Measurements from ENCODE around the gene FRMD6.
"Not testable (repeated sequence)": the region's sequence is repeated elsewhere in the genome, so short reads cannot be mapped to it uniquely, and the experiment has no call there.

FRMD6 gene

DNA sequence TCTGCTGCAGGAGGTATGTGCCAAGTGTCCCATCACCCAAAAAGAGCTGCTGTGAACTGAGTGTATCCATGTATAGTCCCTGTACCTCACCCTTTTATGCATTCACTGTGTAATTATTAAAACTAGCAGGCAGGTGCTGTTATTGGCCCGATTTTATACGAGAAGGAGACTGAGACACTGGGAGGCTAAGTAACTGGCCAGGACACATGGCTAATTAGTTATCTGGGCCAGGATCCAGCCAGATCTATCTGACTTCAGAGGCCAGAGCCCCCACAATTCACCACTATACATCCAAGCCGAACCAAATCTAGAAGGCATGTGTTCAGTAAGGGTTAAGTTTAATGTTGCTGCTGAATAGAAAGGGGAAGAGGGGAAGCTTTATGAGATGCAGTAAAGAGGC lies 73.4 kb downstream of the FRMD6 start:
- DNase-seq (ENCODE audit: low spot score) = no peak

DNA sequence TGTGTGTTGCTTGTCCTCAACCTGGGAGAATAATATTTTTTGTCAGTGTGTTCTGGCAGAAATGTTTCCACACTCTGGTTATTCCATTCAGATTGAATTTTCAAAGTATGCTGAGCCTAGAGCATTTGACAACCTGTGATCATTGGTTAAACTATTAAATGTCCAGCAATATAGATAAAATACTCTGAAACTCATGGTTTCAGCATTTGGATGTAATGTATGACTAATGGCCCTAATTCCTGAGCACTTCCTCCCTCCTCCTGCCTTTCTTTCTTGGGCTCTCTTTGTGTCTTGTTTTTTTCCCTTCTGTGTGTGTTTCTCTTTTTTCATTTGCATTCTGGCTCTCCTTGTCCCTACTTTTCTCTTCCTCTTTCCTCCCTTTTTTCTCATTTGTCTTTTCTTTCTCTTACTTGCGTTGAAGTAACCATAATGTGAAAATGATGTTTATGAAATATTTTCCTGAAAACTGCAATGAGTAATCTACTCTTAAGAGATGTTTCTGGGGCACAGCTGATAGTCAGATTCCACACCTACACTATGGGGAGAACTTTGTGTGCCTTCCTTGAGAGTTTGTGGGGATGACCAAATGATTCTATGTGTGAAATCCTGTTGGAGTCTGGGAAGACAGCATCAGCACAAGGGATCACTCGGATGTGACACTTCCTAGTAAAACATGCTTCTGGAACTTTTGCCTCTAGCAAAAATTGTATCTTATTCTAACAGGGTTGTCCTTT lies 74.6 kb downstream of the FRMD6 start:
- DNase-seq (ENCODE audit: low spot score) = no peak

GRCh38 chr14:51727526-51727925 lies 75.8 kb downstream of the FRMD6 start:
- DNase-seq (ENCODE audit: low spot score) = no peak

- no peak for DNase-seq (ENCODE audit: low spot score)
Measured at GRCh38 chr14:51730098-51730497, 78.4 kb downstream of the FRMD6 start.

GRCh38 chr14:51730684-51731083 lies 79.0 kb downstream of the FRMD6 start:
- no peak for DNase-seq (ENCODE audit: low spot score)

DNA sequence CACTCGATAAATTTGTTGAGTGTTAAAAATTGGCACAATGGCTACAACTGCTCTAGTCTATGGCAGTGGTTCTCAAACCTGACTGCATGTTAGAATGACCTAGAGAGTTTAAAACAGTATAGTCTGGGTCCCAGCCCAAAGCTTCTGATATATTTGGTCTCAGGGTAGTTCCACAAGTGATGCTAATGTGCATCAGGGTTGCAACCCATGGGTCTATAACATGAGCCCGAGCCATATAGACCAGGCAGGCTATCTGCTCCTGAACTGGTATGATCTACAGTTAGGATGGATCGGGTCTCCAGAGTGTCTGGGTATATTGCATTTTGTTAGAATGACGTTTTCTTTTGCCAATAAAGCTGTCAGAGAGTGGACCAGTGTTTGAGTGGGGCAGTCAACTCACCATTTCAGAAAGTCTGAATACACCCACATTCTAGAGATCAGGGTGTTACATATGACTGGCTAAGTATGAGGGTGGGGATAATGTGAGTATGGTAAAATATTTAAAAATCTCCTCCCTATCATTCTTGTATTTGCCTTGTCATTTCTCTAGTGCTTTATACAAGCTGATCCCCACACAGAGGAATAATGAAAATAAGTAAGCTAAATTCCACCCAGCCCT lies 80.9 kb downstream of the FRMD6 start:
- DNase-seq (ENCODE audit: low spot score) = no peak

DNA sequence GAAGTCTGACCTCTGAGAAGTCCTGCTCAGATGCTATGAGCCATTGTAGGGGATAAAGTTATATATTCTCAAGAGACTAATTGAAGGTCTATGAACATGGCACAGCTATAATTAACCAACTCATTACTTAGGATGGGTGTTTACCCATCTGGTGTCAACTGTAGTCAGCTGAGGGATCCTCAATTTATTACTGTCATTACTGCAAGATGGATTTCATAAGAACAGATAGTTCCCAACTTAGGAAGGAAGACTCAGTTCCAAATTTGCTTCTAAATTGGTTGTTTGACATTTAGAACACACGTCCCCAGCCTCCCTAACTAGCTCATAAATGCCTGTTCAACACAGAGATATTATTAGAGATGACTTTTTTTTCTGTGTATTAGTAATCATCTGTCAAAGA lies 81.4 kb downstream of the FRMD6 start:
- DNase-seq (ENCODE audit: low spot score) = no peak

GRCh38 chr14:51735851-51736250 lies 84.1 kb downstream of the FRMD6 start:
- DNase-seq (ENCODE audit: low spot score) = no peak

GRCh38 chr14:51738754-51739153 lies 87.0 kb downstream of the FRMD6 start:
- DNase-seq (ENCODE audit: low spot score) = peak; percentile 23

GRCh38 chr14:51743588-51744000 lies 91.9 kb downstream of the FRMD6 start:
- no peak for DNase-seq (ENCODE audit: low spot score)

DNA sequence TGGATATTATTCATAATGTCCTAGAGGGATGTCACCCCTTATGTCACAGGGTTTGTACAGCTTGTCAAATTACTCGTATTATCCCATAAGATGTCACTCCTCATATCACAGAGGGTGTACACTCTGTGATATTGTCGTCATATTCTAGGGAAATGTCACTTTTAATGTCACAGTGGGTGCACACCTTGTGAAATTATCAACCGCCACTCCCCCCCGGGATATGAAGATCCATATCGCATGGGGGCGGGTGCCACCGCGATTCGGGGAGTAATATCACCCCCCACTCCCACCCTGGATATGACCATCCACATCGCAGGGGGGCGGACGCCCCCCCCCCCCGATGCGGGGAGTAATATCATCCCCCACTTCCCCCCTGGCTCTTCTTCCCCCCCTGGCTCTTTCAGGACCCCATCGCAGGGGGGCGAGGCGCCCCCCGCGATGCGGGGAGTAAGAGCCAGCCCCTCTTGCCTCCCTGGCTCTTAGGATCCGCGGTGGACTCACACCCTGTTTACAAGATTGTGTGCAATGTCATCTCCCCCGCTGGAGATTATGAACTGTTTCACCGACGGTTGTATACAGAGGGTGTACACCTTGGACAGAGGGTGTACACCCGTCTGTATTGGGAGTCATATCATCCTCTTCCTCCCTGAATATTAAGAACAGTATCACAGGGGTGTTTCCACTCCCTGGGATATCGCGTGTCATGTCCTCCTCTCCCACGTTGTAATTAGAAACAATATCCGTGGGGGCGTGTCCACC lies 92.8 kb downstream of the FRMD6 start:
- no peak for DNase-seq (ENCODE audit: low spot score)

DNA sequence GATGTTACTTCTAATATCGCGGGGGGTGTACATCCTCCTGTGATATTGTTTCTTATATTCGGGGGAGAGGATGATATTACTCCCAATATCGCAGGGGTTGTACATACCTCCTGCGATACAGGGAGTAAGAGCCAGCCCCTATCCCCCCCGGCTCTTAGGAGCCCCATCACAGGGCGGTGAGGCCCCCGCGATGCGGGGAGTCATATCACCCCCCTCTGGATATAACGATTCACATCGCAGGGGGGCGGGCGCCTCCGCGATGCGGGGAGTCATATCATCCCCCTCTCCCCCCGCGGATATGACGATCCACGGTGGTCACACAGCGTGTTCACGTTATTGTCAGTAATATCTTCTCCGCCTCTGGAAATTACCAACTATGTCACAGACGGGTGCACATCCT lies 95.1 kb downstream of the FRMD6 start:
- not testable (repeated sequence) for DNase-seq (ENCODE audit: low spot score)

GRCh38 chr14:51750542-51750941 lies 98.8 kb downstream of the FRMD6 start:
- DNase-seq (ENCODE audit: low spot score) = no peak

DNA sequence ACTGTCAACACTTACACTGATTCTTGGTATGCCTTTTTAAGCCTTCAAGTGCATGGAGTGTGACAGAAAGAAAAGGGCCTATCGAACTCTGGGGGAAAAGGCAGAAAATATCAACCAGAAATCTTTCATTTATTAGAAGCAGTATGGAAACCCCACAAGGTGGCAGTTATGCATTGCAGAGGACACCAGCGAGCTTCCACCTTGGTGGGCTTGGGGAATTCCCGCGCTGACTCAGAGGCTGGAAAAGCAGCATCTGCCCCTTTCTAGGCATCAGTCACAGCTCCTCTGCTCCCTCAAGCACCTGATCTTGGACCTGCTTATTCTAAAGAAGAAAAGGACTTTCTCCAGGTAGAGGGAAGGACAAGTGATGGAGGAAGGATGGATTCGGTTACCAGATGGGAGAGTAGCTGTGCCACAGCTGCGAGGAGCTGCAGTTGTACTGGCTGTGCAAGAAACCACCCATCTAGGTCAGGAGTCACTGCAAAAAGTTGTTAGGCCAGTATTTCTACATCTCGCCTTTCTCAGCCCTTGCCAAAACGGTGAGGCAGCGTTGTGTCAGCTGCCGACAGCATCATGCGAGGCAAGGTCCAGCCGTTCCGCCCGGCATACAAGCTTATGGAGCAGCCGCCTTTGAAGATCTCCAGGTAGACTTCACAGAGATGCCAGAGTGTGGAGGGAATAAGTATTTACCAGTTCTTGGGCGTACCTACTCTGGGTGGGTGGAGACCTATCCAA lies 100.1 kb downstream of the FRMD6 start:
- not testable (repeated sequence) for DNase-seq (ENCODE audit: low spot score)

GRCh38 chr14:51757756-51758155 lies 106.0 kb downstream of the FRMD6 start:
- not testable (repeated sequence) for DNase-seq (ENCODE audit: low spot score)

- no peak for DNase-seq (ENCODE audit: low spot score)
Measured at GRCh38 chr14:51759950-51760349, 108.2 kb downstream of the FRMD6 start.

GRCh38 chr14:51765726-51766125 lies 114.0 kb downstream of the FRMD6 start:
- DNase-seq (ENCODE audit: low spot score) = not testable (repeated sequence)

- DNase-seq (ENCODE audit: low spot score) = not testable (repeated sequence)
Measured at GRCh38 chr14:51766586-51766985, 114.9 kb downstream of the FRMD6 start.

- DNase-seq (ENCODE audit: low spot score) = not testable (repeated sequence)
Measured at GRCh38 chr14:51769261-51769660, 117.6 kb downstream of the FRMD6 start.

GRCh38 chr14:51774209-51774608 lies 122.5 kb downstream of the FRMD6 start:
- DNase-seq (ENCODE audit: low spot score) = no peak

DNA sequence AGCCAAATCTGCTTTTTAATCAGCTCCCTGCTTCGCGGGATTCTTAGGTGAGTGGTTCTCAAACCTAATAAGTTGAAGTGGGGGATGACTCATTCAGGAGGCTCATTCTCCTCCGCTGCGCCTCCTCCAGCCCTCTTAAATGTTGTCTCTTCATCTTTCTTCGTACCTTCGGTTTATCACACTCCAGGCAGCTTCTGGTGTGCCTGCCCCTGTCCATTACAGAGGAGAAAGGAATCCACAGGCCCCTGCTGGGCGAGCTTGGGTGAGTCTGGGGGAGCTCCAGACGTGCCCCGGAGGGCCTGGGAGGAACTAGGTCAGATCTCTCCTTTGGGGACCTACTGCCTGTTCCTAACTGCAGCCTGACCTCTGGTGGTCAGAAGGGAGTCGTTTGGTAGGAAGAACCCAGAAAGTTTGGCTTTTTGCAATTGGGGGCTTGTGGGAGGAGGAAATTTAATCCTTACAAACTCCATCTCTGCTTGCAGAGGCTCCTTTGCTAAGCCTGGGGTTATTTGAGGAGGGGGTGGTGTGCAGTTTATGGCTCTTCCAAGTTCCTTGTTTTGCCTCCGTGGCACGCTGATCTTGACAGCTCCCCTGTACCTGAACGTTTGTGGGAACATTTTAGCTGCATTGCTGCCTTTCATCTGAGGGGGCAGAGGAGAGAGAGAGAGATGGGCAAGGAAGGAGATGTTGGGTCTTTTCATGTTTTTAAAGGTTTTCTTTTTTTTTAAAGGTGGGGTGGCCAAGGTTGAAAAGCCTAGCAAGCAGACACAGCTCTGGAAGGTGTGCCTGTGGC lies 124.6 kb downstream of the FRMD6 start:
- peak; percentile 62 for DNase-seq (ENCODE audit: low spot score)
